ENCODE measurements around the gene GNB3. TPM values are rescaled to one million over a fixed set of nuclear protein-coding genes. Genes with fewer than 3 reads are reported as not detected.

Gene GNB3
- total RNA-seq, 1 donor from 2014 or later = 0.47 TPM

Other genes with a start within 250 kb of the GNB3 start
- gene CHD4, start 233.5 kb upstream of the GNB3 start, total RNA-seq = 294 and 309 TPM in 2 replicates
- 4.6 and 5.7 TPM in 2 replicates for gene LPAR5, start 205.0 kb upstream of the GNB3 start, total RNA-seq
- gene ACRBP, start 193.5 kb upstream of the GNB3 start, total RNA-seq = 1.0 and 1.5 TPM in 2 replicates
- gene ING4, start 177.8 kb upstream of the GNB3 start, total RNA-seq = 23.7 and 27.7 TPM in 2 replicates
- gene ZNF384, start 151.6 kb upstream of the GNB3 start, total RNA-seq = 86.9 and 89.9 TPM in 2 replicates
- gene PIANP, start 140.1 kb upstream of the GNB3 start, total RNA-seq = 0.22 and 0.49 TPM in 2 replicates
- 29.5 and 30.6 TPM in 2 replicates for gene COPS7A, start 116.9 kb upstream of the GNB3 start, total RNA-seq
- gene MLF2, start 87.8 kb upstream of the GNB3 start, total RNA-seq = 116 and 124 TPM in 2 replicates
- gene PTMS, start 74.6 kb upstream of the GNB3 start, total RNA-seq = 125 and 129 TPM in 2 replicates
- 52.2 TPM in 2 replicates for gene LAG3, start 68.4 kb upstream of the GNB3 start, total RNA-seq
- gene CD4, start 51.4 kb upstream of the GNB3 start, total RNA-seq = 274 and 279 TPM in 2 replicates
- 0.17 and 0.29 TPM in 2 replicates for gene GPR162, start 19.1 kb upstream of the GNB3 start, total RNA-seq
- gene P3H3, start 12.5 kb upstream of the GNB3 start, total RNA-seq = 1.9 and 2.7 TPM in 2 replicates
- gene CDCA3, start 10.4 kb downstream of the GNB3 start, total RNA-seq = 51.7 and 64.4 TPM in 2 replicates
- 110 and 115 TPM in 2 replicates for gene USP5, start 11.2 kb downstream of the GNB3 start, total RNA-seq
- 913 and 928 TPM in 2 replicates for gene TPI1, start 26.6 kb downstream of the GNB3 start, total RNA-seq
- gene SPSB2, start 32.4 kb downstream of the GNB3 start, total RNA-seq = 15.8 and 18.2 TPM in 2 replicates
- gene LRRC23, start 63.9 kb downstream of the GNB3 start, total RNA-seq = 5.7 and 6.9 TPM in 2 replicates
- 126 and 128 TPM in 2 replicates for gene ENO2, start 73.7 kb downstream of the GNB3 start, total RNA-seq
- gene ATN1, start 87.0 kb downstream of the GNB3 start, total RNA-seq = 42.9 and 44.1 TPM in 2 replicates
- gene RNU7-1, start 102.9 kb downstream of the GNB3 start, total RNA-seq = not detected in 2 replicates
- gene C12orf57, start 103.1 kb downstream of the GNB3 start, total RNA-seq = 126 and 140 TPM in 2 replicates
- 189 and 193 TPM in 2 replicates for gene PTPN6, start 110.4 kb downstream of the GNB3 start, total RNA-seq
- gene PHB2, start 129.7 kb downstream of the GNB3 start, total RNA-seq = 208 and 209 TPM in 2 replicates
- gene EMG1, start 130.0 kb downstream of the GNB3 start, total RNA-seq = 65.5 and 71.1 TPM in 2 replicates
- 37.4 and 40.3 TPM in 2 replicates for gene LPCAT3, start 177.6 kb downstream of the GNB3 start, total RNA-seq
- 1.7 and 2.7 TPM in 2 replicates for gene C1S, start 219.8 kb downstream of the GNB3 start, total RNA-seq